Daoy (cell line): ENCODE results near the gene ATP5PB. TPM values are rescaled to one million over a fixed set of nuclear protein-coding genes. Genes with fewer than 3 reads are reported as not detected.
A peak's percentile ranks its signal among the peaks of the same experiment; 100 is the strongest.

Experiments
- DNase-seq: peaks from one replicate; pipeline ENCODE4 v3.0.0-alpha.2; 2015; ENCODE audit warnings: low read depth
- total RNA-seq: library from RNA; depleted of rRNA; stranded (reverse); fragments of >200 nt; shearing (Covaris generic); gene quantifications from 2 replicates; pipeline ENCODE4 v1.2.3, GENCODE V29; 2014

Gene ATP5PB
- total RNA-seq, 1 experiment from 2014 or later = 722 TPM

GRCh38 chr1:111446967-111447892 lies 2.0 kb upstream of the ATP5PB start:
- DNase-seq = no peak

GRCh38 chr1:111448482-111448917 lies 764 bp upstream of the ATP5PB start:
- DNase-seq = peak; percentile 59

GRCh38 chr1:111449703-111450017 lies 396 bp downstream of the ATP5PB start:
- DNase-seq = no peak

GRCh38 chr1:111450185-111450584 lies 921 bp downstream of the ATP5PB start:
- DNase-seq = no peak

- DNase-seq = no peak
Observed at GRCh38 chr1:111452581-111452980, 3.3 kb downstream of the ATP5PB start.

GRCh38 chr1:111453706-111454105 lies 4.4 kb downstream of the ATP5PB start:
- DNase-seq = no peak

GRCh38 chr1:111454859-111455641 lies 5.8 kb downstream of the ATP5PB start:
- no peak for DNase-seq

- DNase-seq = no peak
Observed at GRCh38 chr1:111455642-111456031, 6.4 kb downstream of the ATP5PB start.

- no peak for DNase-seq
Observed at GRCh38 chr1:111461765-111462164, 12.5 kb downstream of the ATP5PB start.

- DNase-seq = no peak
Observed at GRCh38 chr1:111462370-111463028, 13.2 kb downstream of the ATP5PB start.

- peak; percentile 69 for DNase-seq
Observed at GRCh38 chr1:111463029-111463683, 13.9 kb downstream of the ATP5PB start.

- no peak for DNase-seq
Observed at GRCh38 chr1:111465754-111466153, 16.5 kb downstream of the ATP5PB start.

- DNase-seq = no peak
Observed at GRCh38 chr1:111466480-111466879, 17.2 kb downstream of the ATP5PB start.

- no peak for DNase-seq
Observed at GRCh38 chr1:111467865-111468716, 18.8 kb downstream of the ATP5PB start.

GRCh38 chr1:111468717-111469100 lies 19.4 kb downstream of the ATP5PB start:
- DNase-seq = no peak

GRCh38 chr1:111469539-111469938 lies 20.3 kb downstream of the ATP5PB start:
- DNase-seq = no peak

GRCh38 chr1:111470596-111470995 lies 21.3 kb downstream of the ATP5PB start:
- no peak for DNase-seq

GRCh38 chr1:111471012-111471411 lies 21.7 kb downstream of the ATP5PB start:
- DNase-seq = no peak

- DNase-seq = no peak
Observed at GRCh38 chr1:111471538-111471937, 22.3 kb downstream of the ATP5PB start.

- DNase-seq = no peak
Observed at GRCh38 chr1:111474106-111474505, 24.8 kb downstream of the ATP5PB start.

GRCh38 chr1:111474521-111474920 lies 25.3 kb downstream of the ATP5PB start:
- DNase-seq = no peak
